HG03066 (cell line): ENCODE data around the gene DYRK2.

ENCODE experiments used
- ATAC-seq: cut with Tn5 transposase; IDR thresholded peaks from one replicate; pipeline ENCODE4 v1.9.1; 2021; ENCODE audit warnings: low read depth; ENCODE audit not compliant: unreplicated experiment

Gene DYRK2

GRCh38 chr12:67645126-67645525 is 3.4 kb upstream of the DYRK2 start:
- no peak for ATAC-seq

DNA sequence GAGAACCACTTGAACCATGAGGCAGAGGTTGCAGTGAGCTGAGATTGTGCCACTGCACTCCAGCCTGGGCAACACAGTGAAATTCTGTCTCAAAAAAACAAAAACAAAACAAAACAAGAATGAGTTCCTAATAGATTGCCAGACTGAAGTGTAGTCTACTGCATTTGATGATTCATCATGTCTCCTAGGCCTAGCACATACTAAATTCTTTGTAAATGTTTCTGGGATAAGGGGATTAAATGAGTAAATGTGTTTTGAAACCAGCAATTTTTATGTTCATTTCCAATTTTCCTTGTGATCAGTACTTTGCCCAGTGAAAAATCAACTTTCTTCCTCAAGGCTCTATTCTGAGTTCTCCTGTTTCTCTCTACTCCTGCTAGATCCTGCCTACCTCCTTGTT is 2.9 kb upstream of the DYRK2 start:
- ATAC-seq = no peak

DNA sequence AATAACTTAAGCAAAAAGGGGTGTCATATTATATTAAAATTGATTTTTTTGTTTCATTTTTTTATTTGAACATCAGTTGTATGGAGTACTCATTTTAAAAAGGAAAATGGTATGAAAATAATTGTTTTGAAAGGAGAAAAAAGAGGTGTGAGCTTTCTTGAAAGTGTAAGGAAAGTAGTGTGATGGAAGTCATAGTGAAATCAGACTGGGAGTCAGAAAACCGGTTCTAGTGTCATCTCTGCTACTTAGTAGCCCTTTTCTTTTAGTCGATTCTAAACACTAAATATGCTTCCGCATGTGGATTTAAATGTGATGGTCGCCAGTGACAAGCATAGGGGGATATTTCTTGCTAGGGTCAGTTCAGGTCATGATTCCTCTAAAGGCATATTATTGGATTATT is 1.8 kb upstream of the DYRK2 start:
- ATAC-seq = no peak

GRCh38 chr12:67647181-67647798 is 1.3 kb upstream of the DYRK2 start:
- no peak for ATAC-seq

- peak; percentile 29 for ATAC-seq
These were observed 585 bp upstream of the DYRK2 start for GRCh38 chr12:67647799-67648520.

- peak; percentile 10 for ATAC-seq
These were observed 670 bp downstream of the DYRK2 start for GRCh38 chr12:67649261-67649569.

DNA sequence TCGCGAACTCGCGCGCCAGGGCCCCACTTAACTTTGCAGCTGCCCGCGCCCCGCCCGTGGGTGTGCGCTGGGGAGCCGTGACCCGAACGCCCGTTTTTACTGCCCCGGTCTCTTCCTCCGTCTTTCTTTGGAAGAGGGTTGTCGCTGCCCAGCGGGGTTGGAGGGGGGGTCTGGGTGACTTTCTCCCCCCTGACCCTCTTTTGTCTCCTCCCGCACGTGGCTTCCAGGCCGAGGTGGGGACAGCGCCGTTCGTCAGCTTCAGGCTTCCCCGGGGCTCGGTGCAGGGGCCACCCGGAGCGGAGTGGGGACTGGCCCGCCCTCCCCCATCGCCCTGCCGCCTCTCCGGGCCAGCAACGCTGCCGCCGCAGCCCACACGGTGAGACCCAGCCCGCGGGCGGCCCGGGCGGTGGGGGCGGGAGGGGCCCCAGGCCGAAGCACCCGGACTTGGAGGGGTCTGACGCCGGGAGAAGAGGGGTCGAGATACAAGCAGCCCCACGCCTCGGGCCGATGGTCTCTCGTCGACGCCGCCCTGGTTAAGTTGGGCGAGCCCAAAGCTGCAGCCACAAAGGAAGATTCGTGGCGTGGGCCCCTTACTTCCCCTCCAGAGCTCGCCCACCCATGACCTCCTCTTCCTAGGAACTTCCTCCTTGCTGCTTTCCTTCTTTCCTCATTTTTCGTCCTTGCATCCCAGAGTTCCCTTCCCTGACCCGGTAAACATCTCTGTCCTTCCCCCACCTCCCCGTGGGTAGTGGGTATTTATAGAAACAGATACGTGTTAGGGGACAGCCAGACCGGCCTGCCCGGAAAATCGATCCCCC is 1.2 kb downstream of the DYRK2 start:
- peak; percentile 14 for ATAC-seq

DNA sequence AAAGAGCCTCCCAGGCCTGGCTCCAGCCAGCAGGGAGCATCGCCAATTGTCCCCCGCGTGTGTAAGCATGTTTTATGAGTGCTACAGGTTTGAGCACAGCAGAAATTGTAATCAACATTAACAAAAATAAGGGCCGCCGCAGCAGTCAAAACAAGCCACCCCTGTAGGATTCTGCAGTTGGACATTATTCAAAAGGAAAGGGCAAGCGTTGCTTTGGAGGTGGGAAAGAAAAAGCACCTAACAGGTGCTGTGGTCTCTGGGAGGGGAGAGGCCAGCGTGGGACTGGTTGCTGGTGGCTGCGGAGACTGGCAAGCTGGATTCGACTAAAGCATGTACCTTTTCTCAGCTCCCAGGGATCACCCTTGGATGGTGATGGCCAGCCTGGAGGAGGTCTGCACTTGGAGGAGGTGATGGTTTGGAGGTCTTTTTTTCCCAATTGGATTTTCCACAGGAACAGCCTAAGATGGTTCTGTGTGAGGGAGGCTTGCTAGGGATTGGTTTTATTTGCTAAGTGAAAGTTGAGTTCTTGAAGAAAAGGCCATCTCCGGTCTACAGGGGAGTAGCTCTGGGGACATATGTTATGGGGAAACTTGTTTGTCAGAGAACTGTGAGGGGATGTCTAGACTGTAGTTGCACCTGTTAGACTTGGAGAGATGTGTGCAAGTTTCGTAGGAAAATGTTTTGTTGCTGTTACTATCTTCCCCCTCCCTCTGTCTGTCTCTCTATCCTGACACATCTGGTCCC is 2.0 kb downstream of the DYRK2 start:
- no peak for ATAC-seq

- peak; percentile 23 for ATAC-seq
These were observed 2.7 kb downstream of the DYRK2 start for GRCh38 chr12:67651132-67651695.

GRCh38 chr12:67655829-67656228 is 7.3 kb downstream of the DYRK2 start:
- ATAC-seq = no peak

DNA sequence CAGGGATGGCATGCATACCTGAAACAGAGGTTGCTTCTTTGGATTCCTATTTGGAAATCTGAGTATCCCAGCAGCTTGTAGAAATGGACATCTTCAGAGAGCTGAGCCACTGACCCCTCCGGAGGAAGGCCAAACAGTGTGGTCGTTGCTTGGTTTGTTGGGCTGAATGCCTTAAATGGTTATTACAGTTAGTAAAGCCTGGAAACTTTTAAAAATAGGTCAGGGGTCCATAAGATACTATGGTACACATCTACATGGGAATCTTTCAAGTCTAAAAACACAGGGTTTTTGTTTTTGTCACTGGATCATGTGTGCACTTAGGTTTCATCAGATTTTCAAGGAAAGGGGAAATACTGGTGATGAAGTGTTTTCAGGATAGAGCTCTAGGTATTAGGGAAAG is 7.7 kb downstream of the DYRK2 start:
- ATAC-seq = no peak

- no peak for ATAC-seq
These were observed 9.9 kb downstream of the DYRK2 start for GRCh38 chr12:67658486-67658885.

DNA sequence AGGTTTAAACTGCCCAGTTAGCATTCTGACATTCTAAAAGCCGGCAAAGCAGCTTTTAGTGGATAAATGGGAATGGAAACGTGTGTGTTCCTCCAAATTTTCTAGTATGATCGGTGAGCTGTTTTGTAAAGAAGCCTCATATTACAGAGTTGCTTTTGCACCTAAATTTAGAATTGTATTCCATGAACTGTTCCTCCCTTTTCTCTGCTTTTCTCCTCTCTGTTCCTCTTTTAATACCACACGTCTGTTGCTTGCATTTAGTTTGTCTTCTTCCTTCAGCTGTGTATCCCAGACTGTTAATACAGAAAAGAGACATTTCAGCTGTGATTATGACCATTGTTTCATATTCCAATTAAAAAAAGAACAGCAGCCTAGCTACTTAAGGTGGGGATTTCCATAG is 10.7 kb downstream of the DYRK2 start:
- no peak for ATAC-seq

- no peak for ATAC-seq
These were observed 12.9 kb downstream of the DYRK2 start for GRCh38 chr12:67661311-67662021.

- no peak for ATAC-seq
These were observed 14.5 kb downstream of the DYRK2 start for GRCh38 chr12:67662910-67663538.

GRCh38 chr12:67664171-67664570 is 15.6 kb downstream of the DYRK2 start:
- ATAC-seq = no peak

DNA sequence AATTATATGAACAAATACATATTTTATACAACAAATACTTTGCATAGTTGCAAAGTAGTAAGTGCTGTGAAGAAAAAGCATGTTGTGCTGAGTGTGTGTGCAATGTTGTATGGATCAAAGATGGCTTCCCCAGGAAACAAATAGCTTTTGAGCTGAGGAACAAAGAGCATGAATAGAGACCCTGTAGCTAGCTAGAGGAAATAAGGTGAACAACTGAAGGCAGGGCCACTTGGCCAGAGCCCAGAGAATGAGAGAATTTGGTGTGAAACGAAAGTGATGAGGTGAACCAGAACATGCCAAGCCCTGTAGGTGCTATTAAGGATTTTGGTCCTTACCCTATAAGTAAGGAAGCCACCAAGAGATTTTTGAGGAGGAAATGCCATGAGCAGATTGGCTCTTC is 17.1 kb downstream of the DYRK2 start:
- no peak for ATAC-seq

- ATAC-seq = no peak
These were observed 18.1 kb downstream of the DYRK2 start for GRCh38 chr12:67666605-67667004.

DNA sequence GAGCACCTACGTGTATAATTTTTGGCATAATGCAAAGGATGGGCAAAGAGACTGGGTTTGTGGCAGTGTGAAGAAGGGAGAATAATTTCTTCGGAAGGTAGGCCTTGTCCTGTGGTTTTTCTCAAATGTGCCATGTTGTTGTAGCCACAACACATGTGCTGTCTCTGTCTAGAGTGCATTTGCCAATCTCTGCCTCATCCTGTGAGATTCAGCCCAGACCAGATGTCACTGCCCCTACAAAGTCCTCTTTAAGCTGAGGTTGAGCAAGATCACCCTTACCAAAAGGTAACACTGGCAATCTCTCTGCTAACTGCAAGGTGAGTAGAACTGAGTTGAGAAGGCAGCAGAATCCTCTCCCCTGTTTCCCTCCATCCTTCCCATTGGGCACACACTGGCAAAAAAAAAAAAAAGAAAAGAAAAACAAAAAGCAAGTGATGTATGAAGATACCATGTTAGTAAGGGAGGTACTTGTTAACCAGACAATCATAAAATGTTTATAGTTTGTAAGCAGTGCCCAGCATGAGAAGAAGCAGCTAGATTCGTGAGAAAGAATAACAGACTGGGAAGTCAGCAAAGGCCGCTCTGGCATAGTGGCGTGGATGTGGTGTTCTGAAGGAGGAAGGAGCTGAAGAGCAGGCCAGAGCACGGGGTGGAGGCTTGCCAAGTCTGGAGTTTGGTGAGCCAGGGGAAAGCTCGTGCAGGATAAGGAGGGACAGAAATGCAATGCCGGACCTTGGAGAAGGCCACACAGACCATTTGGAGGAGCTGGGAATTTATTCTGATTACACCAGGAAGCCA is 18.9 kb downstream of the DYRK2 start:
- ATAC-seq = no peak
